ENCODE data around the gene PPP3CA. TPM values are rescaled to one million over a fixed set of nuclear protein-coding genes. Genes with fewer than 3 reads are reported as not detected.
A peak's percentile ranks its signal among the peaks of the same experiment; 100 is the strongest.

Gene PPP3CA
- total RNA-seq, 3 donors from 2014 or later: 32.4 to 59.6 (median 47.8) TPM

DNA sequence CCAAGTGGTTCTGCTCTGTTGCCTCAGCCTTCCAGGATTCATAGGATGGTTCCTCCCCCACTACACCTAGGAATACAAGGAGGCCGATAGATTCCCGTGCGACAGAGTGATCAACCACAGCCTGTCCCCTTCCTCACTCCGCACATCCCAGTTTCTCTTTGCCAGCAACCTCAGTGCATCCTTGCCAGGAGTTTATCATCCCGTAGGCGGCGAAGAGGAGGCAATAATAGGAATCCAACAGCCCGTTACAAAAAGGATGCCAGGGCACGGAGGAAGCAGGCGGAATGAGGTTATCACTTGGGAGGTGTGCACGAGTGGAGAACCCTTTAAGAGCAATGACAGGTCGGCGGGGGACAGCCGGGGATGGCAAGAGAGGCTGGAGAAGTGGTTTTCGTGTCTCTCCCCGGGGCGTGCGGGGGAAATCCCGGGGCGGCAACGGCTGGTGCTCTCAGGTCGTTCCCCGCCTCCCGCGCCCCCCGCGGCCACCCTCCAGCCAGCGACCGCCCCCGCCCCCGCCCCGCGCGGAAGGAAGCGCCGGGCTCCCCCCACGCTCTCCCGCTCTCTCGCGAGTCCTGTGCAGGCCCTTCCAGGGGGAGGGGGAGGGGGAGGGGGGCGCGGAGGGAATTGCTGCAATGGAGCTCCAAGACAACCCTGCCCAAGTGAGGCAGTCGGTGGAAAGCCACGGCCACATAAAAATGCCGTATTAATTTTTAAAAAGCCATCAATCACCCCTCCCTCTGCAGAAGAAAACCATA, 1.6 kb downstream of the PPP3CA start:
- TF ChIP-seq POLR2AphosphoS5 (IDR thresholded peaks at IDR 0.05): no peak
- TF ChIP-seq, protein P1, sequence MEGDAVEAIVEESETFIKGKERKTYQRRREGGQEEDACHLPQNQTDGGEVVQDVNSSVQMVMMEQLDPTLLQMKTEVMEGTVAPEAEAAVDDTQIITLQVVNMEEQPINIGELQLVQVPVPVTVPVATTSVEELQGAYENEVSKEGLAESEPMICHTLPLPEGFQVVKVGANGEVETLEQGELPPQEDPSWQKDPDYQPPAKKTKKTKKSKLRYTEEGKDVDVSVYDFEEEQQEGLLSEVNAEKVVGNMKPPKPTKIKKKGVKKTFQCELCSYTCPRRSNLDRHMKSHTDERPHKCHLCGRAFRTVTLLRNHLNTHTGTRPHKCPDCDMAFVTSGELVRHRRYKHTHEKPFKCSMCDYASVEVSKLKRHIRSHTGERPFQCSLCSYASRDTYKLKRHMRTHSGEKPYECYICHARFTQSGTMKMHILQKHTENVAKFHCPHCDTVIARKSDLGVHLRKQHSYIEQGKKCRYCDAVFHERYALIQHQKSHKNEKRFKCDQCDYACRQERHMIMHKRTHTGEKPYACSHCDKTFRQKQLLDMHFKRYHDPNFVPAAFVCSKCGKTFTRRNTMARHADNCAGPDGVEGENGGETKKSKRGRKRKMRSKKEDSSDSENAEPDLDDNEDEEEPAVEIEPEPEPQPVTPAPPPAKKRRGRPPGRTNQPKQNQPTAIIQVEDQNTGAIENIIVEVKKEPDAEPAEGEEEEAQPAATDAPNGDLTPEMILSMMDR (IDR thresholded peaks at IDR 0.05): no peak
- no peak for TF ChIP-seq POLR2A (IDR thresholded peaks at IDR 0.05)
- H3K9me3 ChIP-seq: no peaks in the 10 kb centered on the region
- H3K4me1 ChIP-seq: peaks cover 0 to 4% of the 10 kb centered on the region in 2 donors
- intact Hi-C loops (cut with DNase I; ENCODE audit: low total_unique reads): no loop called here
- H3K27ac ChIP-seq: peak overlapping the region; percentile 93 to 96
- no peaks in the 10 kb centered on the region for H3K27me3 ChIP-seq
- peak in 1 of 2 donors; percentile 55 for DNase-seq (ENCODE audit: low spot score in 2 of 2)
- peak overlapping the region; percentile 88 to 92 (median 91) for H3K4me3 ChIP-seq
- H3K36me3 ChIP-seq: no peaks in the 10 kb centered on the region

DNA sequence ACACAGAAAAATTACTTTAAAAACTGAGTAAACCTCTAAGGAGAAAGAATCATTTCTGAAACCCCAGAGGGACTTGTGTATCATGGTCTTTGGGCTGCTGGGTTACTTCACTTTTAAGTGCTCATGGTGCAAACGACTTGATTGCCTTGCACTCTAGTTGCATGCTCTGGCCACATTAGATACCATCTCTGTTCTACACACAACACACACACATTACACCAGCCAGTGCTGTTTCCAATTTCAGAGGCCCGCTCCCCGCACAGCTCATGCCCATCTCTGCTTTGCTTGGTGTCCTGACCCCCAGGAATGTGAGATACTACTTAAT, 2.1 kb downstream of the PPP3CA start:
- no peak for TF ChIP-seq POLR2AphosphoS5 (IDR thresholded peaks at IDR 0.05)
- TF ChIP-seq, protein P1 (IDR thresholded peaks at IDR 0.05): no peak
- no peak for TF ChIP-seq POLR2A (IDR thresholded peaks at IDR 0.05)
- intact Hi-C loops (cut with DNase I; ENCODE audit: low total_unique reads): no loop called here
- H3K9me3 ChIP-seq: no peaks in the 10 kb centered on the region
- no peak for DNase-seq (ENCODE audit: low spot score in 2 of 2)
- peaks cover 0 to 4% of the 10 kb centered on the region in 2 donors for H3K4me1 ChIP-seq
- H3K36me3 ChIP-seq: no peaks in the 10 kb centered on the region
- H3K27me3 ChIP-seq: no peaks in the 10 kb centered on the region
- peak overlapping the region; percentile 88 to 92 (median 91) for H3K4me3 ChIP-seq
- peak overlapping the region; percentile 93 to 96 for H3K27ac ChIP-seq

DNA sequence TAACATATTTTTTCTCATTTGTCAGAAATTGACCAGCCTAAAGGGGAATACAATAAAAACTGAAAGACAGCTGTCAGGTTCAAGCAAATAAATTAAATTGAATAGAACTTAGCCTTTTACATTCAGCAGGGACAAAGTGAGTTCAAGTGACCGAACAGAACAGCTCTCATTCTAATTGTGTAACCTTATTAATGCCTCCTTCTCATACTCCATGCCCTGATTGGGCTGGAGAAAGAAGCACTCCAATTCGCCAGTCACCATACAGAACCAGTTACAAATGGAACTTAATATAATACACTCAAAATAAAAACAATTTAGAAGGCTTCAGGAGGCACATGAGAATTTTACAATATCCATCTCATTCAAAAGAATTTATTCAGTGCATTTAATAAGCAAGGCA, 8.0 kb downstream of the PPP3CA start:
- no peak overlapping the region for H3K27ac ChIP-seq
- no peaks in the 10 kb centered on the region for H3K36me3 ChIP-seq
- H3K27me3 ChIP-seq: no peaks in the 10 kb centered on the region
- no peak overlapping the region for H3K4me3 ChIP-seq
- no peaks in the 10 kb centered on the region for H3K9me3 ChIP-seq
- H3K4me1 ChIP-seq: no peaks in the 10 kb centered on the region
- DNase-seq (ENCODE audit: low spot score in 2 of 2): no peak
- intact Hi-C loops (cut with DNase I; ENCODE audit: low total_unique reads): no loop called here
- TF ChIP-seq POLR2A (IDR thresholded peaks at IDR 0.05): no peak
- no peak for TF ChIP-seq POLR2AphosphoS5 (IDR thresholded peaks at IDR 0.05)
- TF ChIP-seq, protein P1 (IDR thresholded peaks at IDR 0.05): no peak

DNA sequence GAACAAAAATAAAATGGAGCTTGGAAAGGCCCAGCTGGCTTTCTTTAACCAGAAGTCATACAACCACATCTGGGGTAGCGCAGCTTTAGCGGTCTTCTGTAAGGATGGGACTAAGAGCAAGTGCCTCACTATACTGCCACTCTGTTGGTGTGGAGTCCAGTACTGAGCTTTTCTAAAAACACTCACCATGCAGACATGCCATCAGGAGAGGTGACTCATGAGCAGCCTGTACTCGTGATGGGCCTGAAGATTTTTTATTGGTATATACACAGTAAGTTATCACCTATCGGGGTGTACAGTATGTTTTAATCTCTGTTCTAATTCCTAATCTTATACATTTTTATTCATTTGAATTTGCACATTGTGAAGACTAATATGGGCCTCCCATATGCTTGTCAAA, 9.6 kb downstream of the PPP3CA start:
- DNase-seq (ENCODE audit: low spot score in 2 of 2): no peak
- TF ChIP-seq, protein P1 (IDR thresholded peaks at IDR 0.05): no peak
- TF ChIP-seq POLR2A (IDR thresholded peaks at IDR 0.05) (no peak), POLR2AphosphoS5 (IDR thresholded peaks at IDR 0.05) (no peak)
- no peaks in the 10 kb centered on the region for H3K27me3 ChIP-seq
- intact Hi-C loops (cut with DNase I; ENCODE audit: low total_unique reads): no loop called here
- no peak overlapping the region for H3K4me3 ChIP-seq
- H3K4me1 ChIP-seq: no peaks in the 10 kb centered on the region
- H3K27ac ChIP-seq: peak overlapping the region in 1 of 2 donors; percentile 12
- no peaks in the 10 kb centered on the region for H3K9me3 ChIP-seq
- H3K36me3 ChIP-seq: no peaks in the 10 kb centered on the region

DNA sequence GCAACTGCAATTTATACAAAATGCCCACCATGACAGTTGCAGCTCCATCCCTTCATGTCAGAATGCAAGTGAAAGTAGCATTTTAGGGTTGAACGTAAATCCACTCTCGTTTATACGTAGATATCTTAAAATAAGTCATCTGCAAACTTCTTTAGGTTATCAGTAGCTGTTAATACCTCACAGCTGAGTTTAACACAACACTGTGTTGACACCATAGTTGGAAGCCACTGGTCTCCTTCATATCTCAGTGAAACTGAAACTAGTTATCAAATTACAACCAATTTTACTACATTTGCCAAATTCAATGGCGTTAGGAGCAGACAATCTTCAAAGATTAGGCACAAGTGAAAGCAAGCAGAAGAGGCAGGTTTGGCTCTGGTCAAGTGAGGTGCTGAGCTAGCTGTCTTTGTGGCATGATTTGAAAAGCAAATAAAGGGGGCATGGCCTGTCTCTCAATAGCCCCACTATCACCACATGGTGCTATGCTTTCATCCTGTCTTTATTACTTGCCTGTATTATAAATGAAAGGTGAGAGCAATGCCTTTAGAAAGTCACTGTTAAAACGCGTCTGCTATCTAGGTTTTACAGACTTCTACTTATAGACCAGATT, 12.3 kb downstream of the PPP3CA start:
- no peaks in the 10 kb centered on the region for H3K36me3 ChIP-seq
- H3K9me3 ChIP-seq: no peaks in the 10 kb centered on the region
- H3K4me1 ChIP-seq: no peaks in the 10 kb centered on the region
- no peak overlapping the region for H3K27ac ChIP-seq
- intact Hi-C loops (cut with DNase I; ENCODE audit: low total_unique reads): no loop called here
- H3K4me3 ChIP-seq: no peak overlapping the region
- TF ChIP-seq, protein P1 (IDR thresholded peaks at IDR 0.05): no peak
- no peak for TF ChIP-seq POLR2AphosphoS5 (IDR thresholded peaks at IDR 0.05)
- TF ChIP-seq POLR2A (IDR thresholded peaks at IDR 0.05): no peak
- no peaks in the 10 kb centered on the region for H3K27me3 ChIP-seq
- DNase-seq (ENCODE audit: low spot score in 2 of 2): no peak

All from breast epithelium (tissue), 4 donors.